Trophoblast cell (in vitro differentiated cells and primary cell): ENCODE data around the gene RBP5.

Experiments
- DNase-seq, 2 donors: peaks; one replicate each; pipeline ENCODE4 v3.0.0-alpha.2; 2016
- H2AFZ ChIP-seq: 2 replicates; pipeline ENCODE4 v1.6.1; 2013; ENCODE audit warnings: low read length, moderate library complexity, mild to moderate bottlenecking; ENCODE audit not compliant: insufficient read depth, poor library complexity
- H2AK5ac ChIP-seq: 2 replicates; pipeline ENCODE4 v1.6.1; 2013; ENCODE audit warnings: mild to moderate bottlenecking, low read length
- H2BK120ac ChIP-seq: 2 replicates; pipeline ENCODE4 v1.6.1; 2013; ENCODE audit warnings: low read length, mild to moderate bottlenecking, moderate library complexity; ENCODE audit not compliant: insufficient read depth, poor library complexity
- H2BK12ac ChIP-seq: 2 replicates; pipeline ENCODE4 v1.6.1; 2013; ENCODE audit warnings: mild to moderate bottlenecking, low read length, moderate library complexity
- H2BK5ac ChIP-seq: 2 replicates; pipeline ENCODE4 v1.6.1; 2013; ENCODE audit warnings: low read length, low read depth, moderate library complexity, mild to moderate bottlenecking; ENCODE audit not compliant: poor library complexity
- H3K14ac ChIP-seq: 2 replicates; pipeline ENCODE4 v1.6.1; 2013; ENCODE audit warnings: mild to moderate bottlenecking, low read length
- H3K18ac ChIP-seq: 2 replicates; pipeline ENCODE4 v1.6.1; 2013; ENCODE audit warnings: mild to moderate bottlenecking, low read length
- H3K23ac ChIP-seq: 2 replicates; pipeline ENCODE4 v1.6.1; 2013; ENCODE audit warnings: low read length
- H3K27ac ChIP-seq: 2 replicates; pipeline ENCODE4 v1.5.1; 2013; ENCODE audit warnings: low read depth, mild to moderate bottlenecking, inconsistent platforms, low read length, moderate library complexity
- H3K27me3 ChIP-seq: 2 replicates; pipeline ENCODE4 v1.6.1; 2013; ENCODE audit warnings: inconsistent platforms, mild to moderate bottlenecking, low read length, moderate library complexity; ENCODE audit not compliant: insufficient read depth
- H3K36me3 ChIP-seq, 2 experiments: 1 replicate in 1 of 2; 2 replicates in 1 of 2; pipeline ENCODE4 v1.6.1; 2013; ENCODE audit warnings: low read length in 2 of 2, mild to moderate bottlenecking in 2 of 2, moderate library complexity in 1 of 2; ENCODE audit not compliant: insufficient read depth in 2 of 2, control insufficient read depth in 1 of 2
- H3K4ac ChIP-seq: 2 replicates; pipeline ENCODE4 v1.6.1; 2013; ENCODE audit warnings: low read depth, mild to moderate bottlenecking, low read length, moderate library complexity
- H3K4me1 ChIP-seq, 2 experiments: 1 replicate in 1 of 2; 2 replicates in 1 of 2; pipeline ENCODE4 v1.6.1; 2013; ENCODE audit warnings: low read length in 2 of 2, mild to moderate bottlenecking in 2 of 2, moderate library complexity in 1 of 2; ENCODE audit not compliant: insufficient read depth in 2 of 2, control insufficient read depth in 1 of 2
- H3K4me2 ChIP-seq: 2 replicates; pipeline ENCODE4 v1.6.1; 2013; ENCODE audit warnings: inconsistent platforms, mild to moderate bottlenecking, low read length, moderate library complexity
- H3K4me3 ChIP-seq: 2 replicates; pipeline ENCODE4 v1.5.1; 2013; ENCODE audit warnings: mild to moderate bottlenecking, low read depth, low read length, inconsistent platforms
- H3K79me1 ChIP-seq: one replicate; pipeline ENCODE4 v1.6.1; 2013; ENCODE audit warnings: low read length
- H3K79me2 ChIP-seq: 2 replicates; pipeline ENCODE4 v1.6.1; 2013; ENCODE audit warnings: low read length, mild to moderate bottlenecking; ENCODE audit not compliant: control insufficient read depth, insufficient read depth, poor library complexity
- H3K9ac ChIP-seq: 2 replicates; pipeline ENCODE4 v1.6.1; 2013; ENCODE audit warnings: mild to moderate bottlenecking, low read length
- H3K9me3 ChIP-seq: 2 replicates; pipeline ENCODE4 v1.6.1; 2013; ENCODE audit warnings: low read depth, mild to moderate bottlenecking, control low read depth, inconsistent platforms, low read length; ENCODE audit not compliant: insufficient read depth
- H4K12ac ChIP-seq: 2 replicates; pipeline ENCODE4 v1.6.1; 2013; ENCODE audit warnings: low read depth, mild to moderate bottlenecking, low read length, moderate library complexity
- H4K8ac ChIP-seq: 2 replicates; pipeline ENCODE4 v1.6.1; 2013; ENCODE audit warnings: low read depth, mild to moderate bottlenecking, low read length, moderate library complexity
- H4K91ac ChIP-seq: one replicate; pipeline ENCODE4 v1.6.1; 2013; ENCODE audit warnings: low read depth, mild to moderate bottlenecking, low read length, moderate library complexity
- WGBS: extraction: QIAGEN DNeasy Blood & Tissue Kit; methylation state at CpG from one replicate; pipeline ENCODE4 v1.1.7; 2013; ENCODE audit warnings: missing lambda C conversion rate; ENCODE audit not compliant: insufficient read length, insufficient coverage; ENCODE audit errors: extremely low coverage; 5-methylcytosine and 5-hydroxymethylcytosine counted together

The RBP5 gene

DNA sequence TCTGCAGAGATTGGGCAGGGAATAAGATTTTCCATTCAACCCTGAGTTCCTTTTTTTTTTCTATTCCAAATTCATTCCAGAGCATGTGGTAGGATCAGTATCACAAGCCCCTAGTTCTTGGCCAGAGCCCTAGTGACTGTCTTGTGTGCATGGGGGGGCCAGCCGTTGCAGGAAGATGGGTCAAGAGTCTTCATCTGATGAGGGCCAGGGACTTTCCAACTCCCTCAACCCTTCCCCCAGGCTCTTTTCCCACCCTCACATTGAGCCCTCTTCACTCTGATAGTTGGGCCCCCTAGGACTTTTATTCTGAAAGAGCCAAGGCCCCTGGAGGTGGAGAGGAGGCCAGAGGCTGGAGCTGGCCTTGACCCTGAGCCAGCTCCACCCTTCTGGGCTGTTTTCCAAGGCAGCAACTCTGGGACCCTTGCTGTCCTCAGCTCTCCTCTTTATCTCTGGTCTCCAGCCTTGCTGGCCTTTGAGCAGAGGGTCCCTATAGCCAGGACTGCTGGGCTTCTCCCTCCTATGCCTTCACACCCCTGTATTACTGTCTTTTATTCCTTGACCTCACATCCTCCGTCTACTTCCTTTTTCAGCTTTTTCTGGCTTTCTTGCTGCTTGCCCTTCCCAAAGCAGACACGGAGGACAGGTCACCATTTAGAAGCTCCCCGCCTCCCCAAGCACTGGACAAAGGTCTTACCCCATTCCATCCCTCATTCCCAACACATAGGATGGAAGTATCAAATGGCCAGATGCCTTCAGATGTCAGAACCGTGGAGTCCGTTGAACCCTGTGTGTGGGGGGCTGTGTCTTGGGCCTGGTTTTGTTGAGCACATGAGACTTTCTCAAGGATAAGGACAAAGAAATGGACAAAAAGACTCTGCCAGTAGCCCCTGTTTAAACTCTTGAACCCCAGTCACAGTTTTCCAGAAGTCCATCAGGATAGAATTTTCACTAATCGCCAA lies 5.6 kb downstream of the RBP5 start:
- Histone ChIP-seq H2AFZ (no peak overlapping the region), H2AK5ac (no peak overlapping the region), H2BK5ac (no peak overlapping the region), H3K23ac (no peak overlapping the region), H4K8ac (no peak overlapping the region), H4K12ac (no peak overlapping the region), H2BK120ac (no peak overlapping the region), H3K4me3 (no peak overlapping the region), H2BK12ac (no peak overlapping the region), H4K91ac (no peak overlapping the region), H3K4ac (no peak overlapping the region), H3K18ac (no peak overlapping the region), H3K79me2 (no peaks in the 10 kb centered on the region), H3K79me1 (no peaks in the 10 kb centered on the region), H3K14ac (no peak overlapping the region), H3K9ac (no peak overlapping the region), H3K27ac (no peak overlapping the region), H3K36me3 (no peaks in the 10 kb centered on the region), H3K9me3 (peaks cover 6% of the 10 kb centered on the region), H3K27me3 (no peaks in the 10 kb centered on the region), H3K4me1 (no peaks in the 10 kb centered on the region), H3K4me2 (no peak overlapping the region)
- WGBS, result no CpG with 5 or more reads among the region's 7 CpGs
- no peak for DNase-seq

DNA sequence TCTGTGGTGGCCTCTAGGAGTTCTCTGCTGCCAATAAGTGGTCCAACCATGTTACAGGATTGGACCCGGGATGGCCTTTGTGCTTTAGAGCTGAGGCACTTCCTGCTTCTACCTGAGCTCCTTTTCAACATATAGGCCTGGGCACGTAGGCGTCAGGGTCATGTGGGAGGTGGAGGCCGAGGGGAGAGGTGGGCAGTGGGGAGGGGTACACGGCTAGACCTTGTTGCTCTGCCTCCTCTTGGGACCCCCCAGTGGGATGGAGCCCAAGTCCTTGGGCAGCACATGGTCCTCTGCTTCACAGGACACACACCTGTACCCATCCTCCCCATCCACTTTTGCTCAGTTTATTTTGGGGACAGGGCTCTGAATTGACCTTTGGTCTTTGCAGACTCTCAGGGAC lies 7.4 kb downstream of the RBP5 start:
- no peaks in the 10 kb centered on the region for H3K79me2 ChIP-seq
- H2BK120ac ChIP-seq, result no peak overlapping the region
- no peak overlapping the region for H2BK12ac ChIP-seq
- H3K9me3 ChIP-seq, result peaks cover 6% of the 10 kb centered on the region
- no peaks in the 10 kb centered on the region for H3K27me3 ChIP-seq
- no peak for DNase-seq
- no CpG with 5 or more reads among the region's 5 CpGs for WGBS
- H3K14ac ChIP-seq, result no peak overlapping the region
- no peaks in the 10 kb centered on the region for H3K4me1 ChIP-seq
- H3K79me1 ChIP-seq, result no peaks in the 10 kb centered on the region
- no peak overlapping the region for H2AK5ac ChIP-seq
- no peak overlapping the region for H3K23ac ChIP-seq
- no peak overlapping the region for H3K27ac ChIP-seq
- H4K8ac ChIP-seq, result no peak overlapping the region
- no peak overlapping the region for H4K12ac ChIP-seq
- no peak overlapping the region for H3K9ac ChIP-seq
- no peak overlapping the region for H2BK5ac ChIP-seq
- H3K36me3 ChIP-seq, result peaks cover 0 to 3% of the 10 kb centered on the region in 2 experiments
- no peak overlapping the region for H3K18ac ChIP-seq
- no peak overlapping the region for H2AFZ ChIP-seq
- H3K4ac ChIP-seq, result no peak overlapping the region
- H4K91ac ChIP-seq, result no peak overlapping the region
- H3K4me2 ChIP-seq, result no peak overlapping the region
- no peak overlapping the region for H3K4me3 ChIP-seq

DNA sequence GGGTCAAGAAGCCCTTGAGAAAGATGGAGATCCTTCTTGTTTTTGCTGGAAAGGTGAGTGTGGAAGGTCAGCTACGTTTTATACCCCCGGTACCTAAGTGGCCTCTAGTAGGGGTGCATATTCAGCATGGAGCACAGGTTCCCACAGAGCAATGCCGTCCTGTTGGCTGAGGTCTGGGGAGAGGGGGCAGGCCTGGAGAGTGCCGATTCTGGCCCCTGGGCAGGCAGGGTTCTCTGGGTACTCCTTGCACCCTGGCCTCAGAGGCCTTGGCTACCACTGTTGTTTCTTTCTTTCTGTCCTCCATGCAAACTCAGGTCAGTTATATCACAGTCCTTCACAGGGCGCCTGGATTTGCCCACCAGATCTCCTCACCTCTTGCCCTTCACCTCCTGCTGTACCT lies 8.5 kb downstream of the RBP5 start:
- no peak overlapping the region for H2AFZ ChIP-seq
- H3K14ac ChIP-seq, result no peak overlapping the region
- no peak for DNase-seq
- H3K27ac ChIP-seq, result no peak overlapping the region
- peaks cover 6% of the 10 kb centered on the region for H3K9me3 ChIP-seq
- no peak overlapping the region for H3K9ac ChIP-seq
- no peak overlapping the region for H4K8ac ChIP-seq
- H4K12ac ChIP-seq, result no peak overlapping the region
- no peak overlapping the region for H2BK5ac ChIP-seq
- WGBS, result no CpG with 5 or more reads among the region's 5 CpGs
- H4K91ac ChIP-seq, result no peak overlapping the region
- H2BK120ac ChIP-seq, result no peak overlapping the region
- H3K4ac ChIP-seq, result no peak overlapping the region
- no peaks in the 10 kb centered on the region for H3K79me2 ChIP-seq
- H2BK12ac ChIP-seq, result no peak overlapping the region
- H3K4me1 ChIP-seq, result no peaks in the 10 kb centered on the region
- no peak overlapping the region for H3K4me3 ChIP-seq
- no peak overlapping the region for H3K18ac ChIP-seq
- H3K23ac ChIP-seq, result no peak overlapping the region
- H3K79me1 ChIP-seq, result no peaks in the 10 kb centered on the region
- peaks cover 2 to 7% of the 10 kb centered on the region in 2 experiments for H3K36me3 ChIP-seq
- H3K27me3 ChIP-seq, result no peaks in the 10 kb centered on the region
- H2AK5ac ChIP-seq, result no peak overlapping the region
- no peak overlapping the region for H3K4me2 ChIP-seq

DNA sequence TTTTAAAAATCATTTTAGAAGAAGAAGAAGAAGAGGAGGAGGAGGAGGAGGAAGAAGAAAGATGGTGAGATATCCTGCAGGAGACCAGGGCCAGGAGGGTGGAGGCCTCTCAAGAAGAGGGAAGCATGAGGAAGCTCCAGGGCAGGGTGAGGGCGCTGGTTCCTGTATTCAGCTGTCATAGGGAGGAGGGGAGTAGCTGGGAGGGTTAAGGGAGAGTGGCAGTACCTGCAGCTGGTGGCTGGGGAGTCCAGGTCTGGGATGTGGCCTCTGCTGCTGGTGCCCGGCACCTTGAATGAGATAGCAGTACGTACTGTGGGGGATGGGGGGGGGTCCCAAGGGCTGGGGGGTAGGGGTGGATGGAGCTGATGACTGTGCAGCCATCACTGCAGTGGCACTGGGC lies 9.8 kb downstream of the RBP5 start:
- H3K4me3 ChIP-seq, result no peak overlapping the region
- no CpG with 5 or more reads among the region's 3 CpGs for WGBS
- no peak overlapping the region for H3K4me2 ChIP-seq
- no peak overlapping the region for H2BK120ac ChIP-seq
- H3K18ac ChIP-seq, result no peak overlapping the region
- H2BK5ac ChIP-seq, result no peak overlapping the region
- H3K9me3 ChIP-seq, result peaks cover 6% of the 10 kb centered on the region
- H3K14ac ChIP-seq, result no peak overlapping the region
- H3K36me3 ChIP-seq, result peaks cover 5 to 10% of the 10 kb centered on the region in 2 experiments
- H2AFZ ChIP-seq, result no peak overlapping the region
- H4K8ac ChIP-seq, result no peak overlapping the region
- no peak overlapping the region for H2AK5ac ChIP-seq
- H3K4me1 ChIP-seq, result no peaks in the 10 kb centered on the region
- H3K79me2 ChIP-seq, result no peaks in the 10 kb centered on the region
- H3K79me1 ChIP-seq, result no peaks in the 10 kb centered on the region
- H3K23ac ChIP-seq, result no peak overlapping the region
- no peak overlapping the region for H4K12ac ChIP-seq
- no peak overlapping the region for H2BK12ac ChIP-seq
- no peak for DNase-seq
- no peak overlapping the region for H3K27ac ChIP-seq
- no peak overlapping the region for H3K9ac ChIP-seq
- H3K27me3 ChIP-seq, result no peaks in the 10 kb centered on the region
- H3K4ac ChIP-seq, result no peak overlapping the region
- no peak overlapping the region for H4K91ac ChIP-seq
